K562 (cell line): Measurements from ENCODE around the gene NSUN6. TPM values are rescaled to one million over a fixed set of nuclear protein-coding genes. Genes with fewer than 3 reads are reported as not detected.

Source experiments
- ATAC-seq: fragments of 200-7000 bp; cut with Tn5 transposase; 3 replicates; pipeline ENCODE4 v1.9.1; 2020; ENCODE audit warnings: moderate library complexity
- BruUV-seq: library from RNA; stranded (reverse); fragments of 400-500 nt; replicated peaks from 2 replicates; lab custom pipeline; 2021; lab: Mats Ljungman, UMichigan
- CTCF ChIA-PET: fragments of 300-600 bp; formaldehyde crosslinking; extraction: SDS; loops from one replicate; lab custom pipeline; 2021; ENCODE audit warnings: low intra/inter-chr PET ratio; lab: Yijun Ruan, JAX
- POLR2A ChIA-PET: fragments of 300-600, 350-650 bp; sonication (Branson Sonifier 250); formaldehyde crosslinking; extraction: SDS; loops from one replicate; lab custom pipeline; 2021; ENCODE audit warnings: antibody characterized with exemption, inconsistent platforms; lab: Yijun Ruan, JAX
- DNase-seq, 4 experiments: peaks; one replicate each; pipeline versions ENCODE4 v3.0.0 to v3.0.0-alpha.2; 2011 to 2018; ENCODE audit warnings: low spot score in 3 of 4, mixed read lengths in 3 of 4; ENCODE audit errors: extremely low read depth in 1 of 4
- FAIRE-seq: peaks from 2 replicates; lab custom pipeline; 2011; peaks lifted over from hg19 to GRCh38; lab: Jason Lieb, UNC
- H2AFZ ChIP-seq: 2 replicates; pipeline ENCODE4 v1.6.0; 2011; ENCODE audit warnings: low read depth, low read length, control low read depth, inconsistent platforms
- H3K27ac ChIP-seq: fragments of 200-600 bp; 3 replicates; pipeline ENCODE4 v1.8.0; 2011; ENCODE audit warnings: low read depth, mild to moderate bottlenecking, control low read depth, inconsistent platforms, low read length, moderate library complexity, mixed read lengths; ENCODE audit errors: extremely low read depth
- H3K27me3 ChIP-seq, 2 experiments: fragments of 300-600 bp in 1 of 2; 2 replicates in 1 of 2; 3 replicates in 1 of 2; pipeline versions ENCODE4 v1.6.0 to v1.8.0; 2011; ENCODE audit warnings: inconsistent platforms in 2 of 2, low read length in 2 of 2, mild to moderate bottlenecking in 1 of 2, mixed read lengths in 1 of 2, moderate library complexity in 1 of 2; ENCODE audit not compliant: control insufficient read depth in 2 of 2, insufficient read depth in 2 of 2
- H3K36me3 ChIP-seq: fragments of 300-600 bp; 3 replicates; pipeline ENCODE4 v1.8.0; 2011; ENCODE audit warnings: mild to moderate bottlenecking, low read length, inconsistent platforms; ENCODE audit not compliant: control insufficient read depth, insufficient read depth
- H3K4me1 ChIP-seq, 2 experiments: fragments of 200-600 bp in 1 of 2; replicated peaks in 1 of 2; 2 replicates in 1 of 2; 3 replicates in 1 of 2; pipeline versions ENCODE4 v1.5.1 to v1.8.0; 2011; ENCODE audit warnings: inconsistent platforms in 2 of 2, low read length in 2 of 2, mild to moderate bottlenecking in 1 of 2, mixed read lengths in 1 of 2, moderate library complexity in 1 of 2; ENCODE audit not compliant: control insufficient read depth in 2 of 2, insufficient read depth in 2 of 2
- H3K4me2 ChIP-seq: 2 replicates; pipeline ENCODE4 v1.6.1; 2011; ENCODE audit warnings: low read length, control low read depth, inconsistent platforms, mixed read lengths; ENCODE audit not compliant: insufficient read depth
- H3K4me3 ChIP-seq: fragments of 200-600 bp; sonication (generic), shearing (Covaris generic); 2 replicates; pipeline ENCODE4 v1.5.1; 2016; ENCODE audit warnings: control low read depth, inconsistent platforms
- H3K79me2 ChIP-seq: fragments of 200-600 bp; 3 replicates; pipeline ENCODE4 v1.8.0; 2011; ENCODE audit warnings: low read length, inconsistent platforms; ENCODE audit not compliant: control insufficient read depth, insufficient read depth
- H3K9ac ChIP-seq, 2 experiments: 2 replicates each; pipeline versions ENCODE4 v1.6.0 to v1.6.1; 2011; ENCODE audit warnings: low read depth in 2 of 2, low read length in 2 of 2, control low read depth in 1 of 2, inconsistent platforms in 1 of 2, mild to moderate bottlenecking in 1 of 2, mixed read lengths in 1 of 2; ENCODE audit not compliant: insufficient read depth in 1 of 2
- H3K9me1 ChIP-seq: one replicate; pipeline ENCODE4 v1.6.0; 2011; ENCODE audit warnings: inconsistent platforms, mild to moderate bottlenecking, low read length, moderate library complexity; ENCODE audit not compliant: control insufficient read depth, insufficient read depth
- H3K9me3 ChIP-seq: replicated peaks from 2 replicates; pipeline ENCODE4 v1.5.1; 2011; ENCODE audit warnings: low read depth, low read length, inconsistent platforms; ENCODE audit not compliant: control insufficient read depth, insufficient read depth
- H4K20me1 ChIP-seq: replicated peaks from 2 replicates; pipeline ENCODE4 v1.6.1; 2011; ENCODE audit warnings: low read length, inconsistent platforms, mixed read lengths; ENCODE audit not compliant: control insufficient read depth, insufficient read depth
- CHD4 ChIP-seq: fragments of 200-600 bp; sonication (generic); IDR thresholded peaks from 3 replicates; pipeline ENCODE4 v1.6.1; 2012; ENCODE audit warnings: low read depth, mild to moderate bottlenecking, mixed read lengths, low read length, inconsistent platforms; ENCODE audit not compliant: insufficient read depth, insufficient replicate concordance, poor library complexity, severe bottlenecking
- FOXP4 ChIP-seq: sonication (generic); formaldehyde crosslinking; IDR thresholded peaks from 2 replicates; pipeline ENCODE4 v1.8.0; 2022; ENCODE audit warnings: mild to moderate bottlenecking, missing genetic modification reagents, borderline replicate concordance
- GTF2F1 ChIP-seq: IDR thresholded peaks from 2 replicates; pipeline ENCODE4 v1.6.1; 2011; ENCODE audit warnings: low read depth, low read length, improper control_type of control experiment
- HSF4 ChIP-seq: fragments of 250-450 bp; sonication (Bioruptor Pico); IDR thresholded peaks from 2 replicates; pipeline ENCODE4 v2.1.2; 2022; ENCODE audit warnings: mild to moderate bottlenecking, moderate library complexity, borderline replicate concordance
- MCM2 ChIP-seq: fragments of 450-650 bp; IDR thresholded peaks from 2 replicates; pipeline ENCODE4 v1.6.1; 2017; ENCODE audit warnings: low read depth, mild to moderate bottlenecking
- RBFOX2 ChIP-seq: fragments of 200-400 bp; formaldehyde crosslinking; IDR thresholded peaks from 2 replicates; pipeline ENCODE4 v1.6.1; 2017; ENCODE audit warnings: low read depth, mild to moderate bottlenecking, low read length, moderate library complexity
- SIN3B ChIP-seq: fragments of 450-650 bp; IDR thresholded peaks from 2 replicates; pipeline ENCODE4 v1.6.1; 2017; ENCODE audit warnings: low read depth, mild to moderate bottlenecking, moderate library complexity
- STAT5B ChIP-seq: fragments of 250-450 bp; sonication (Bioruptor Pico); IDR thresholded peaks from 2 replicates; pipeline ENCODE4 v1.8.0; 2021; ENCODE audit warnings: mild to moderate bottlenecking, inconsistent platforms
- SUPT5H ChIP-seq: fragments of 450-650 bp; IDR thresholded peaks from 2 replicates; pipeline ENCODE4 v1.6.1; 2016
- ZFP91 ChIP-seq: sonication (generic); formaldehyde crosslinking; IDR thresholded peaks from 2 replicates; pipeline ENCODE4 v1.8.0; 2022; ENCODE audit warnings: mild to moderate bottlenecking, missing genetic modification reagents
- ZNF324 ChIP-seq: fragments of 250-450 bp; sonication (Bioruptor Pico); IDR thresholded peaks from 2 replicates; pipeline ENCODE4 v1.4.0; 2020; ENCODE audit warnings: mild to moderate bottlenecking
- ZNF586 ChIP-seq: fragments of 450-650 bp; formaldehyde crosslinking; conservative IDR thresholded peaks from 2 replicates; pipeline ENCODE4 v1.4.0; 2020; ENCODE audit warnings: mild to moderate bottlenecking, moderate library complexity
- WGBS: fragments of 100-300 bp; shearing (Covaris generic); methylation state at CpG from one replicate; pipeline ENCODE4 v1.1.6; 2016; ENCODE audit warnings: low coverage, mixed read lengths; ENCODE audit not compliant: insufficient coverage; ENCODE audit errors: missing lambda C conversion rate; 5-methylcytosine and 5-hydroxymethylcytosine counted together
- in situ Hi-C: fragments of 300-500 bp; cut with MboI; formaldehyde crosslinking; loops from 4 replicates; pipeline ENCODE4 v1.15.0; 2018; ENCODE audit warnings: inconsistent platforms, mixed read lengths
- intact Hi-C: fragments of 100-400 bp; cut with micrococcal nuclease; formaldehyde crosslinking; loops from 2 replicates; pipeline ENCODE4 v1.14.2; 2022
- polyA plus RNA-seq, 8 experiments: library from polyadenylated mRNA; depleted of rRNA in 4 of 8; stranded (reverse) in 5 of 8; unstranded in 3 of 8; fragments of >200 nt; fragmentation: Nextera tagmentation in 2 of 8; fragmentation: Illumina TruSeq in 1 of 8; extraction: Ambion mirVana in 2 of 8; extraction: Trizol in 1 of 8; gene quantifications; 2 replicates each; pipeline versions ENCODE4 v1.2.1 to v1.2.3, GENCODE V29; 2011 to 2014; ENCODE audit warnings: inconsistent platforms in 1 of 8, missing spikeins in 1 of 8
- total RNA-seq, 7 experiments: library from RNA; depleted of rRNA in 6 of 7; stranded (reverse); fragments of >200 nt in 6 of 7; fragmentation: Illumina TruSeq in 2 of 7; extraction: Trizol in 2 of 7; gene quantifications; 2 replicates each; pipeline versions ENCODE4 v1.2.1 to v1.2.3, GENCODE V29; 2011 to 2021; ENCODE audit warnings: low replicate concordance in 1 of 7
- TF ChIP-seq, protein P1 (sequence below): fragments of 250-450 bp; sonication (Bioruptor Pico); IDR thresholded peaks from 2 replicates; pipeline ENCODE4 v1.8.0; 2021; ENCODE audit warnings: mild to moderate bottlenecking, moderate library complexity

Gene NSUN6
- total and polyA plus RNA-seq, 9 of the 15 experiments (the other 6 are each of a cell fraction or from before 2014, with no cell fraction given) = 12.5 to 33.1 (median 24.2) TPM

DNA sequence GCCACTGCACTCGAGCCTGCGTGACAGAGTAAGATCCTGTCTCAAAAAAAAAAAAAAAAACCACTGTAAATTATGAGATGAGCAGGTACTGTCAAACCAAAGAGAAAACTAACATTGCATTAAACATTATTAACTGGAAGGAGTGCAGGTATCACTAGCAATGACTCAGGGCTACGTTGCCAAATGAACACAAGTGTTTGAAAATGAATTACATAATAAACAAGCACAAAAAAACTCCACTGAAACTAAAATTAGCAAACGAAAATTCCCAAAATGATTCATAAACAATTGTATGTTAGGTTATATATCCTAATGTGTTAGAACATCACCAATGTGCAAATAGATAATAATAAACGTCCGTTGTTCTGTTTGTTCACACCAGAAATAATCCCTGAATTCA lies 42.8 kb downstream of the NSUN6 start:
- Histone ChIP-seq H3K4me3 (no peak overlapping the region), H3K79me2 (no peaks in the 10 kb centered on the region), H3K9me1 (no peaks in the 10 kb centered on the region), H3K36me3 (peaks cover 68% of the 10 kb centered on the region; the same call in 2 of the 3 replicates), H3K27ac (no peak overlapping the region), H4K20me1 (no peaks in the 10 kb centered on the region), H3K9ac (no peak overlapping the region), H3K27me3 (no peaks in the 10 kb centered on the region), H3K4me2 (no peak overlapping the region), H2AFZ (no peak overlapping the region), H3K9me3 (no peaks in the 10 kb centered on the region), H3K4me1 (no peaks in the 10 kb centered on the region; a peak in 1 of 5 replicates)
- DNase-seq (no peak), ATAC-seq (no peak), FAIRE-seq (no peak)
- ChIA-PET CTCF (no interaction called here), POLR2A (interaction anchor here (0.6 to 1.1 kb wide), 2 partner anchors 9 to 896 kb away, joined by 3 read pairs; no protein-coding TSS in a partner anchor)
- intact Hi-C loops (no loop called here), in situ Hi-C loops (no loop called here)
- BruUV-seq = no TSS peak
- 62% methylated on average over 4 of the region's 6 CpGs for WGBS
- TF ChIP-seq HSF4 (CRISPR knock-in tag) (no peak), GTF2F1 (no peak), ZNF586 (no peak), SUPT5H (no peak), RBFOX2 (no peak), CHD4 (no peak), SIN3B (no peak), STAT5B (CRISPR knock-in tag) (no peak), ZFP91 (CRISPR knock-in tag) (no peak), FOXP4 (CRISPR knock-in tag) (no peak), MCM2 (no peak), ZNF324 (CRISPR knock-in tag) (no peak)
- TF ChIP-seq, protein P1, sequence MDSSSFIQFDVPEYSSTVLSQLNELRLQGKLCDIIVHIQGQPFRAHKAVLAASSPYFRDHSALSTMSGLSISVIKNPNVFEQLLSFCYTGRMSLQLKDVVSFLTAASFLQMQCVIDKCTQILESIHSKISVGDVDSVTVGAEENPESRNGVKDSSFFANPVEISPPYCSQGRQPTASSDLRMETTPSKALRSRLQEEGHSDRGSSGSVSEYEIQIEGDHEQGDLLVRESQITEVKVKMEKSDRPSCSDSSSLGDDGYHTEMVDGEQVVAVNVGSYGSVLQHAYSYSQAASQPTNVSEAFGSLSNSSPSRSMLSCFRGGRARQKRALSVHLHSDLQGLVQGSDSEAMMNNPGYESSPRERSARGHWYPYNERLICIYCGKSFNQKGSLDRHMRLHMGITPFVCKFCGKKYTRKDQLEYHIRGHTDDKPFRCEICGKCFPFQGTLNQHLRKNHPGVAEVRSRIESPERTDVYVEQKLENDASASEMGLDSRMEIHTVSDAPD = no peak
